HL-60 (cell line): Measurements from ENCODE around the gene STKLD1.
"Not testable (repeated sequence)": the region's sequence is repeated elsewhere in the genome, so short reads cannot be mapped to it uniquely, and the experiment has no call there.

Experiments used
- DNase-seq, 2 experiments: peaks; one replicate each; pipeline ENCODE4 v3.0.0-alpha.2; 2010 to 2020; ENCODE audit warnings: low read depth in 1 of 2, low spot score in 1 of 2
- H3K27ac ChIP-seq: fragments of 250-450 bp; sonication (Bioruptor Pico); replicated peaks from 2 replicates; pipeline ENCODE4 v1.5.1; 2020; ENCODE audit warnings: mild to moderate bottlenecking, moderate library complexity
- H3K27me3 ChIP-seq: fragments of 250-450 bp; sonication (Bioruptor Pico); 2 replicates; pipeline ENCODE4 v1.5.1; 2021; ENCODE audit warnings: mild to moderate bottlenecking, moderate library complexity; ENCODE audit not compliant: insufficient read depth, poor library complexity, severe bottlenecking
- H3K4me3 ChIP-seq: replicated peaks from 2 replicates; pipeline ENCODE4 v1.5.1; 2011; ENCODE audit warnings: mild to moderate bottlenecking, control low read depth, low read length; ENCODE audit not compliant: insufficient read depth
- CTCF ChIP-seq: IDR thresholded peaks from one replicate; pipeline ENCODE4 v1.5.1; 2011; ENCODE audit warnings: low read length, control low read depth, inconsistent platforms; ENCODE audit not compliant: insufficient read depth
- GABPA ChIP-seq: IDR thresholded peaks from 2 replicates; pipeline ENCODE4 v1.6.1; 2012; ENCODE audit warnings: low read depth
- POLR2AphosphoS5 ChIP-seq: IDR thresholded peaks from 2 replicates; pipeline ENCODE4 v1.6.1; 2012; ENCODE audit warnings: low read depth
- REST ChIP-seq: IDR thresholded peaks from 2 replicates; pipeline ENCODE4 v1.6.1; 2012; ENCODE audit warnings: low read depth; ENCODE audit not compliant: insufficient replicate concordance
- SPI1 ChIP-seq: IDR thresholded peaks from 2 replicates; pipeline ENCODE4 v1.6.1; 2012; ENCODE audit warnings: low read depth, mild to moderate bottlenecking, borderline replicate concordance
- long read RNA-seq: library from polyadenylated mRNA; unstranded; transcript quantifications from one replicate; pipeline ENCODE4 v2.0.0, GENCODE V29; 2020

The STKLD1 gene
- long read RNA-seq, partial matches to known transcripts: 2 of 5 reads
- long read RNA-seq, other reads (novel, unspliced or antisense): 3 of 5 reads

DNA sequence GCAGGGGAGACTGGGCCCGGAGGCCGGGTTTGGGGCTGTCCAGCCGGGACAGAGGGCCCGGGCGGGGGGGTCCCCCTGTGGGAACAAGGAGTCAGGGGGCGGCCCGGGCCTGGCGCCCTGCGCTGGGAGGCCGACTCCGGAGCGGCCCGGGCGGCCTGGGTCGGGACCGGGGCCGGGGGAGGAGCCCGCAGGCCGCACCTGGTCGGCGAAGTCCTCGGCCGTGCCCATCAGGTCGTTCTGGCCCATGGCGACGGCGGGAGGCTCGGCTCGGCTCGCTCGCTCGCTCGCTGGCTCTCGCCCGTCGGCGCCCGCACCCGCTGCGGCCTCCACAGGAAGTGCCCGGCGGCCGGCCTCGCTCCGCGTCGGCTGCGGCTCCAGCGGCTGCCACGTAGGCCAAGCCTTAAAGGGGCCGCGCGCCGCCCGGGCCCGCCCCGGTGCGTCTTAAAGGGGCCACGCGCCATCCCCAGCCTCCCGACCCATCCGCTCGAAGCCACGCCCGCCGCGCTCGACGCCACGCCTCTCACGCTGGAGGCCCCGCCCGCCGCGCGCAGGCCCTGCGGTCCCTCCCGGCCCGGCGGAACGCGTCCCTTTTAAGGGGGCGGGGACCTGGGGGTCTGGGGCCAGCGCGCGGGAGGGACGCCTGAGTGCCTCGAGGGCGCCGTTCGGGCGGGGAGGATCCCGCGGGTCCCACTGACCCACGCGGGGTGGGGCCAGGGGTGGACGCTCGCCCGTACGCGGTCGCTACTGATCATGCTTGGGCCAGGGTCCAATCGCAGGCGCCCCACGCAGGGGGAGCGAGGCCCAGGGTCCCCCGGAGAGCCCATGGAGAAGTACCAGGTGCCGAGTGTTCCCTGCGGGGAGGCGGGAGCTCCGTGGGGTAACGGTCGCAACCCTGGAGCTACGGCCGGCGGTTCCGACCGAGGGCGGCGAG is at the start of gene STKLD1, which contains the start of gene SURF4:
TSS of gene STKLD1 (plus strand) at position 643 of the 931 bp plus-strand sequence. CDS start at position 751, 108 bp downstream.
TSS of gene SURF4 (minus strand) at position 337 of the 931 bp plus-strand sequence. CDS start at position 246, 91 bp downstream.
- Histone ChIP-seq H3K4me3 (peak within 1 kb of the TSS; percentile 82), H3K27me3 (no peaks in the 10 kb centered on the region), H3K27ac (peak within 1 kb of the TSS; percentile 95)
- TF ChIP-seq GABPA (no peak), SPI1 (0 out of 2 replicates have a peak, but pooled peaks have one; percentile 17), CTCF (no peak), POLR2AphosphoS5 (peak; percentile 66; the same call in 1 of the 2 replicates), REST (no peak)
- DNase-seq: peak; percentile 89 to 93

DNA sequence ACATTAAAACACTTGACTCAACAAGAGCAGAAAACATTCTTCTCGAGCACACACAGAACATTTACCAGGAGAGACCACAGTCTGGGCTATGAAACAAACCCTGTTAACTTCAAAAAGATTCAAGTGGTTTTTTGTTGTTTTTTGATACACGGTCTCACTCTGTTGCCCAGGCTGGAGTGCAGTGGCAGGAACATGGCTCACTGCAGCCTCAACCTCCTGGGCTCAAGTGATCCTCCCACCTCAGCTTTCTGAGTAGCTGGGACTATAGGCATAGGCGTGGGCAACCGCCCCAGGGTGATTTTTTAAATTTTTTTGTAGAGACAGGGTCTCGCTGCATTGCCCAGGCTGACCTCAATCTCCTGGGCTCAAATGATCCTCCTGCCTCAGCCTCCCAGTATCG is 49.1 kb upstream of the STKLD1 start:
- not testable (repeated sequence) for H3K4me3 ChIP-seq, H3K27ac ChIP-seq, H3K27me3 ChIP-seq, DNase-seq

- Histone ChIP-seq H3K4me3 (no peak overlapping the region), H3K27ac (no peak overlapping the region), H3K27me3 (no peaks in the 10 kb centered on the region)
- no peak; the same call in 1 of the 2 replicates for TF ChIP-seq POLR2AphosphoS5
- TF ChIP-seq GABPA: no peak
- no peak for TF ChIP-seq CTCF
- TF ChIP-seq SPI1: no peak
- TF ChIP-seq REST: no peak
- no peak for DNase-seq
Observed at GRCh38 chr9:133327834-133328484, 48.2 kb upstream of the STKLD1 start.
